Right lobe of liver (tissue), 6 donors: Measurements from ENCODE around the gene IRX5. TPM values are rescaled to one million over a fixed set of nuclear protein-coding genes. Genes with fewer than 3 reads are reported as not detected.

Experiments
- ATAC-seq, 4 donors: fragments of 200-7000 bp; cut with Tn5 transposase; one replicate each; pipeline ENCODE4 v1.9.1; 2020; ENCODE audit warnings: mild to moderate bottlenecking in 4 of 4, moderate library complexity in 4 of 4
- DNase-seq, 3 donors: peaks; one replicate each; pipeline ENCODE4 v3.0.0-alpha.2; 2020
- H3K27ac ChIP-seq, 3 donors: fragments of 200-600 bp; one replicate each; pipeline ENCODE4 v1.8.0; 2022
- H3K27me3 ChIP-seq, 2 donors: fragments of 200-600 bp; one replicate each; pipeline ENCODE4 v1.8.0; 2022
- H3K36me3 ChIP-seq, 4 donors: fragments of 200-600 bp; sonication (generic) in 1 of 4; one replicate each; pipeline versions ENCODE4 v1.5.1 to v1.8.0; 2017 to 2022; ENCODE audit warnings: control low read depth in 1 of 4
- H3K4me1 ChIP-seq, 4 donors: fragments of 200-600 bp; sonication (generic) in 1 of 4; one replicate each; pipeline versions ENCODE4 v1.5.1 to v1.8.0; 2017 to 2022; ENCODE audit warnings: control low read depth in 1 of 4
- H3K4me3 ChIP-seq, 3 donors: fragments of 200-600 bp; one replicate each; pipeline ENCODE4 v1.8.0; 2022
- H3K9me3 ChIP-seq, 4 donors: fragments of 200-600 bp; sonication (generic) in 1 of 4; one replicate each; pipeline versions ENCODE4 v1.5.1 to v1.8.0; 2017 to 2022; ENCODE audit warnings: control low read depth in 1 of 4
- CTCF ChIP-seq, 4 donors: fragments of 200-600 bp in 3 of 4; fragments of 450-650 bp in 1 of 4; IDR thresholded peaks; one replicate each; pipeline versions ENCODE4 v1.5.1 to v1.8.0; 2016 to 2022; ENCODE audit warnings: antibody characterized with exemption in 4 of 4, mild to moderate bottlenecking in 2 of 4
- POLR2A ChIP-seq: fragments of 450-650 bp; IDR thresholded peaks from one replicate; pipeline ENCODE4 v1.6.1; 2017; ENCODE audit warnings: antibody characterized with exemption, mild to moderate bottlenecking
- WGBS: methylation state at CpG from one replicate; pipeline ENCODE4 v1.1.6; 2018; ENCODE audit warnings: low coverage, low lambda C conversion rate; ENCODE audit not compliant: insufficient coverage; ENCODE audit errors: missing lambda C conversion rate; 5-methylcytosine and 5-hydroxymethylcytosine counted together
- intact Hi-C, 2 donors: fragments of 100-400 bp; cut with DNase I; formaldehyde crosslinking; loops; one replicate each; pipeline versions ENCODE4 v1.11.2 to v1.14.1; 2022
- long read RNA-seq: library from polyadenylated mRNA; unstranded; transcript quantifications from one replicate; pipeline ENCODE4 v2.0.0, GENCODE V29; 2019
- total RNA-seq, 6 experiments: library from RNA; depleted of rRNA in 2 of 6; stranded (reverse); fragments of >200 nt in 2 of 6; fragmentation: NEBNext Ultra II Directional in 3 of 6; extraction: Animal tissue kit (Norgen Biotek cat#: 25700) in 3 of 6; gene quantifications; one replicate each; pipeline versions ENCODE4 v1.1.0 to v1.2.4, GENCODE V29; 2016 to 2023
- donor health status: DM: no; HTN: yes; CAD: no.
- donor health status: DM: no; HTN: no; CAD: no.
- donor health status: DM: no; HTN: no; CAD: no.
- donor health status: DM: no; HTN: yes; CAD: no.
- donor health status: DM: no; HTN: yes; CAD: no.

The IRX5 gene
- not detected for total RNA-seq
- long read RNA-seq = 0 reads

GRCh38 chr16:54930005-54930868, at the start of gene IRX5:
Gene IRX5, plus strand, starts transcription at chr16:54930865. Its CDS starts 334 bp downstream, at chr16:54931199.
- DNase-seq (peak; percentile 68 to 89 (median 74)), ATAC-seq (peak; percentile 29 to 70 (median 58))
- peak within 1 kb of the TSS; percentile 54 to 67 (median 59) for H3K4me3 ChIP-seq
- H3K27ac ChIP-seq = no peak within 1 kb of the TSS
- H3K27me3 ChIP-seq = peaks cover 36 to 51% of the 10 kb centered on the region in 2 donors
- intact Hi-C loops = loop anchor here in 1 of 2 donors (10.0 kb wide), 1 partner anchor 645 kb away; the partner anchor contains the start of gene IRX3
- H3K36me3 ChIP-seq = no peaks in the 10 kb centered on the region
- peaks cover 0 to 11% (median 3%) of the 10 kb centered on the region in 4 donors for H3K4me1 ChIP-seq
- no peaks in the 10 kb centered on the region for H3K9me3 ChIP-seq
- no peak for TF ChIP-seq POLR2A
- TF ChIP-seq CTCF (IDR thresholded peaks at IDR 0.05) = peak in 1 of 4 donors; percentile 9
- WGBS = 2% methylated on average over 37 of the region's 71 CpGs

GRCh38 chr16:54882556-54882955, 48.1 kb upstream of the IRX5 start:
- H3K4me1 ChIP-seq = no peaks in the 10 kb centered on the region
- intact Hi-C loops = no loop called here
- no peaks in the 10 kb centered on the region for H3K27me3 ChIP-seq
- no peaks in the 10 kb centered on the region for H3K36me3 ChIP-seq
- peaks cover 0 to 7% (median 0%) of the 10 kb centered on the region in 4 donors for H3K9me3 ChIP-seq
- 38% methylated on average over 2 of the region's 2 CpGs for WGBS
- ATAC-seq (no peak), DNase-seq (no peak)
- H3K4me3 ChIP-seq = no peak overlapping the region
- no peak overlapping the region for H3K27ac ChIP-seq
- TF ChIP-seq CTCF (IDR thresholded peaks at IDR 0.05) (no peak), POLR2A (no peak)

- no peaks in the 10 kb centered on the region for H3K36me3 ChIP-seq
- DNase-seq (no peak), ATAC-seq (no peak)
- H3K27ac ChIP-seq = no peak overlapping the region
- H3K9me3 ChIP-seq = peaks cover 0 to 7% (median 0%) of the 10 kb centered on the region in 4 donors
- intact Hi-C loops = no loop called here
- TF ChIP-seq CTCF (IDR thresholded peaks at IDR 0.05) (no peak), POLR2A (no peak)
- H3K4me3 ChIP-seq = no peak overlapping the region
- no peaks in the 10 kb centered on the region for H3K4me1 ChIP-seq
- no peaks in the 10 kb centered on the region for H3K27me3 ChIP-seq
- 47% methylated on average over 1 of the region's 1 CpG for WGBS
Observed at GRCh38 chr16:54883358-54883757, 47.3 kb upstream of the IRX5 start.

GRCh38 chr16:54886078-54886477, 44.6 kb upstream of the IRX5 start:
- intact Hi-C loops = no loop called here
- DNase-seq (no peak), ATAC-seq (no peak)
- Histone ChIP-seq H3K4me3 (no peak overlapping the region), H3K9me3 (peaks cover 0 to 3% (median 0%) of the 10 kb centered on the region in 4 donors), H3K4me1 (no peaks in the 10 kb centered on the region), H3K27me3 (no peaks in the 10 kb centered on the region), H3K36me3 (no peaks in the 10 kb centered on the region), H3K27ac (no peak overlapping the region)
- no peak for TF ChIP-seq POLR2A
- no peak for TF ChIP-seq CTCF (IDR thresholded peaks at IDR 0.05)
- WGBS = 44% methylated on average over 2 of the region's 2 CpGs
